Astrocyte of the spinal cord (primary cell): ENCODE measurements around the gene TSHR.
A peak's percentile ranks its signal among the peaks of the same experiment; 100 is the strongest.

Experiments used
- DNase-seq: peaks from one replicate; pipeline ENCODE4 v3.0.0; 2011; ENCODE audit warnings: low read depth, low spot score
- H3K4me3 ChIP-seq: 2 replicates; pipeline ENCODE4 v1.5.1; 2011; ENCODE audit warnings: low read depth, mild to moderate bottlenecking, low read length, moderate library complexity
- in situ Hi-C: cut with HindIII; loops from 2 replicates; pipeline ENCODE4 v1.10.0; 2017; ENCODE audit warnings: low sequenced_read_pairs
- TF ChIP-seq, protein P1 (sequence below): IDR thresholded peaks from 2 replicates; pipeline ENCODE4 v1.5.1; 2012; ENCODE audit warnings: low read depth, mild to moderate bottlenecking, low read length, inconsistent platforms

The TSHR gene

DNA sequence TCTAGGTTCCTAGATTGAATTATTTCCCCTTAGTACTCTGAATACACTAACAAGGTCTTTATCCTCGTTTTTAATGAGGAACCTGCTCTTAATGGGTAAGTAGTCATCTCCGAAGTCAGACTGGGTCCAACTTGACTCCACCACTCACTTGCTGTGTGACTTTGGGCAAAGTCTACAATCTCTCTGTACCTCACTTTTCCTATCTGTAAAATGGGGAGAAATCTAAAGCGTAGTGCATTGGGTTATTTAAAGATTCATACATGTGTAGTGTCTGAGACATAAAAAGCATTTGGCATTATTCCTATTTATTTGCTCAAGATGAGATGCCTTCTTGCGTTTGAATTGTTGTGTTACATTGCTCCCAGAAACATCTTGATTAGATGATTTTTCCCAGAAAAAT lies 213.8 kb downstream of the TSHR start:
- in situ Hi-C loops: no loop called here
- TF ChIP-seq, protein P1, sequence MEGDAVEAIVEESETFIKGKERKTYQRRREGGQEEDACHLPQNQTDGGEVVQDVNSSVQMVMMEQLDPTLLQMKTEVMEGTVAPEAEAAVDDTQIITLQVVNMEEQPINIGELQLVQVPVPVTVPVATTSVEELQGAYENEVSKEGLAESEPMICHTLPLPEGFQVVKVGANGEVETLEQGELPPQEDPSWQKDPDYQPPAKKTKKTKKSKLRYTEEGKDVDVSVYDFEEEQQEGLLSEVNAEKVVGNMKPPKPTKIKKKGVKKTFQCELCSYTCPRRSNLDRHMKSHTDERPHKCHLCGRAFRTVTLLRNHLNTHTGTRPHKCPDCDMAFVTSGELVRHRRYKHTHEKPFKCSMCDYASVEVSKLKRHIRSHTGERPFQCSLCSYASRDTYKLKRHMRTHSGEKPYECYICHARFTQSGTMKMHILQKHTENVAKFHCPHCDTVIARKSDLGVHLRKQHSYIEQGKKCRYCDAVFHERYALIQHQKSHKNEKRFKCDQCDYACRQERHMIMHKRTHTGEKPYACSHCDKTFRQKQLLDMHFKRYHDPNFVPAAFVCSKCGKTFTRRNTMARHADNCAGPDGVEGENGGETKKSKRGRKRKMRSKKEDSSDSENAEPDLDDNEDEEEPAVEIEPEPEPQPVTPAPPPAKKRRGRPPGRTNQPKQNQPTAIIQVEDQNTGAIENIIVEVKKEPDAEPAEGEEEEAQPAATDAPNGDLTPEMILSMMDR: no peak

DNA sequence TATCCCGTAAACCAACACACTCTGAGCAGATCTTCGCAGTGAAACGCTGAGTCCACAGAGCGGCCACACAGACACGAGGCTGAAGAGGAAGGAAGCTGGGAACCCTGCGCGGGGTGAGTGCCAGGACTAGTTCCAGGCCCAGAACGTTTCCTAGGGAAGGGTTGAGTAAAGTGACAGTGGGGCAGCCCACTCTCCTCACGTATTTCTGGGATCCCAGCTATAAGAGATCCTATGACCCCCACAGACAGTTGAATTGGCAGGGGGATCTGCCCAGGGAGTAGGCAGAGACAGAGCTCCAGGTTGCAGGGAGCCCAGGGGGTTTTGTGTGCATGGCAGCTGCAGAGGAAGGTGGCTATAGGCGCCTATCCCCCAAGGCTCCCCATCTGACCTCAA lies 214.3 kb downstream of the TSHR start:
- TF ChIP-seq, protein P1: no peak
- in situ Hi-C loops: no loop called here
- no peak for DNase-seq
- H3K4me3 ChIP-seq: peak overlapping the region; percentile 58

More for the DNA sequence above, 213.8 kb downstream of the TSHR start:
- H3K4me3 ChIP-seq: no peak overlapping the region
- DNase-seq: no peak

DNA sequence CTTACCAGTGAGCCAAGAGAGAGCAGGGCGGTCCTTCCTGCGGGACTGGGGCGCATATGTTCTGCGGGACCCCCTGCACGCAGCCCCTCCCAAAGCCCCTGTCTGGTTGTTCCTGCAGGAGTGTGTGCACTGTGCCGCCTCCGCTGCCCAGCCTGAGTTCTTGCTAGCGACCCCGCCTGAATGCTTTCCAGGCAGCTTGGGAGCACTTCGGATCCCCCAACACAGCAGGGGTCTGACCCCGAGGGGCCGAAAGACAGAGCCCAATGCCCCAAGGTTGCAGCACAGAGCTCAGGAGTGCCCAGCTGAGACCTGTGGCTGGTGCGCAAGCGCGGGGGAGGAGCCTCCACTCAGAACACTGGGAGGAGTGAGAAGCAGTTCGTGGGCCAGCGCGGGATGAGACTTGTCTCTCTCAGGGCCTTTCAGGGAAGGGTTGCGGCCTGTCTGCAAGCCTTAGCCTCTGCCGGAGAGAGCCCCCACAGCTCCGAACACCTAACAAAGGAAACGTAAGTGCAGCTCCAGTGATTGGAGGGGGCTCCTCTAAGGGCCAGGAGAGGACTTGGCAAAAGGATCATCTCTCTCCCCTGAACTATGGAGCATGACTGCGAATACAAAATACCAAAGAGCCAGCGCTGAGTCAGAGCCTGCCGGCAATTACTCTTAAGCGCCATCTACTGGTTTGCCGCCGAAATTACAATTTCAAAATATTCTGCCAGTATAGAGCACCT lies 214.8 kb downstream of the TSHR start:
- in situ Hi-C loops: no loop called here
- peak; percentile 91 for DNase-seq
- TF ChIP-seq, protein P1: peak; percentile 91
- peak overlapping the region; percentile 58 for H3K4me3 ChIP-seq

DNA sequence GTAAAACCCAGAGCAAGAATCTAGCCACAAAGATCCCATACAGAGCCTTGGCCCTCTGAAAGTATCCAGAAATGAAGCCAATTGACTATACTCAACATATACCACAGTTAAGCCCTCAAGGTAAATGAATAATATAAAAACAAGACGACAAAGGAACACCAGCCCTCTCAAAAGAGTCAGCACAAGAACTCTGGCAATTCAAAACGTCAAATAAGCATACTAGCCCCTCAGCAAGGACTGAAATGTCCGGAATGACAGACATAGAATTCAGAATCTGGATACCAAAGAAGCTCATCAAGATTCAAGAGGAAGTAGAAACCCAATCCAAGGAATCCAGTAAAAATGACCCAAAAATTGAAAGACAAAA lies 215.4 kb downstream of the TSHR start:
- in situ Hi-C loops: no loop called here
- DNase-seq: no peak
- H3K4me3 ChIP-seq: no peak overlapping the region
- TF ChIP-seq, protein P1: no peak

DNA sequence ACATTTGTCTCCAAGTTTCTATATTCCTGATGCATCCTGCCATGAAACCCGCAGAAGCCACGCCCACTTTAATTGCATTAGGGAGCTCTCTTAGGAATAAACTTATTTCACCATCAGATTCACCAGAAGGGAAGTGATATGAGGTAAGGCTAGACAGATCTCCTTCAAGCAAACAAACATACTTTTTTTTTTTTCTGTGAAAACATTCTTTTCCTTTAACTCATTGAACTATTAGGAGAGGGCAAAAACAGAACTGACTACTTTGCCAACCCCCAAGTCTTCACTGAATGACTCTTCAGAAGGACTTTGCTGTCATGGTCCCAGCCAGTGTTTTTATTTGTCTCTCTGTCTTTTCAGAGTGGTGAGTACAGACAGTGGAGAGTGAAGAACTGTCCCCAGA lies 216.9 kb downstream of the TSHR start:
- H3K4me3 ChIP-seq: no peak overlapping the region
- DNase-seq: no peak
- TF ChIP-seq, protein P1: no peak
- in situ Hi-C loops: no loop called here

DNA sequence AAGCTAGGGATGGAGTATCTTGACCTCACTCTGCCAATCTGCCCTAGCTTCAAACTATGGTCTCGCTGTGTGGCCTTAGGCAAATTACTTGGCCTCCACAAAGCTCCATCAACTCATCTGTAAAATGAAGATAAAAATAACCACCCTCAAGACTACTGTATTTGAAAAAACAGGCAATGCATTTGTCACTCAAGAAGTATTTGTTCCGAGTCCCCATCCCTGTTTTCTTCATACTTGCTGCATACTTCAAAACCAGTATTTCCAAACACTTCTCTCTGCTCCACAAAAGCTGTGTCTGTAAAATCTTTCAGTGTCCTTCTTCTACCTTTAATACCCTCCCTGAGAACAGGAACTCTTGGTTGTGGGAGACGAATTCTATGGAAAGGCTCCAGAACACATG lies 217.5 kb downstream of the TSHR start:
- TF ChIP-seq, protein P1: no peak
- in situ Hi-C loops: no loop called here
- no peak for DNase-seq
- no peak overlapping the region for H3K4me3 ChIP-seq
